MG63 (cell line): ENCODE measurements around the gene OR5T1. TPM values are rescaled to one million over a fixed set of nuclear protein-coding genes. Genes with fewer than 3 reads are reported as not detected.

ENCODE experiments used
- DNase-seq: peaks from one replicate; pipeline ENCODE4 v3.0.0-alpha.2; 2020
- H3K27me3 ChIP-seq: fragments of 250-450 bp; sonication (Bioruptor Pico); 2 replicates; pipeline ENCODE4 v1.5.1; 2020; ENCODE audit warnings: mild to moderate bottlenecking, moderate library complexity
- H3K36me3 ChIP-seq: fragments of 250-450 bp; sonication (Bioruptor Pico); 2 replicates; pipeline ENCODE4 v1.5.1; 2020; ENCODE audit warnings: mild to moderate bottlenecking, moderate library complexity
- H3K4me3 ChIP-seq: fragments of 250-450 bp; sonication (Bioruptor Pico); 2 replicates; pipeline ENCODE4 v1.5.1; 2020; ENCODE audit warnings: mild to moderate bottlenecking, moderate library complexity
- H3K9me3 ChIP-seq: fragments of 250-450 bp; sonication (Bioruptor Pico); 2 replicates; pipeline ENCODE4 v1.5.1; 2020; ENCODE audit warnings: mild to moderate bottlenecking, moderate library complexity
- total RNA-seq: library from RNA; depleted of rRNA; stranded (reverse); fragments of >200 nt; shearing (Covaris generic); gene quantifications from 2 replicates; pipeline ENCODE4 v1.2.3, GENCODE V29; 2014; ENCODE audit warnings: low replicate concordance; rRNA removed

Gene OR5T1
- not detected in 2 replicates for total RNA-seq

DNA sequence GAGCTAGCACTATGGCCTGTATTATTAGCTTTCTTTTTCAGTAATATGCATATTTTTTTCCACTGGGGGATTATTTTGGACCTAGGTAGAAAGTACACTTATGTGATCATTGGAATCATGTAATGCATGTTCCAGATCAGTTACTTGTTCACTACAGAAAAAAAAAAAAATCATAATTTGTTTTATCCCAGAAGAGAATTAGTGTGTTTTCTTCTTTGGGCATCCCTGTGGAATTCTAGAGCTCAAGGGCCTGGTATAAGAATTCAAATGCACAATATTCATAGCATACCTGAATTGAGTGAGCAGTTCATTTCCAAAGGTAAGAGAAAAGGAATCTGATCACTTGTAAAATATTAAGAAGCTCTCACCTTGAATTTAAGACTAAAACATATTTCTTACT lies at the start of gene OR5T1:
Gene OR5T1 (plus strand): TSS at position 301 of the 400 bp plus-strand sequence. CDS start 1,485 bp downstream, outside the sequence.
- H3K9me3 ChIP-seq, result no peaks in the 10 kb centered on the region
- DNase-seq, result no peak
- H3K4me3 ChIP-seq, result no peak within 1 kb of the TSS
- no peaks in the 10 kb centered on the region for H3K36me3 ChIP-seq
- no peaks in the 10 kb centered on the region for H3K27me3 ChIP-seq

DNA sequence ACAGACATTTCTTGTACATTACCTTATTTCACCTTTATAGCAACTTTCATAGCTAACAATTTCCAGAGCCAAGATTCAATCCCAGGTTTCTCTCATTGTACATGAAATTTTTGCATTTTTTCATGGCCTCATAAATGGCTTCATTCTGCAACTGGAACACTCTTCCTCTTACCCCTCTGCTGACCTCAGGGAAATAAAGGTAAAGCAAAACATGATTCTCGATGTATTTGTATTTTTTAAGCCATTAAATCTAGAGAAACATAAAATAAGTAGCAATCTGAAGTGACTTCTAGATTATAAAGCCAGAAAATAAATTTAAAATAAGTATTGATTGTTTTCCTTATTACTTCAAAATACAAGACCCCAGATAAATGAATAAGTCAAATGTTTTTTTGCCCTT lies 39.8 kb upstream of the OR5T1 start, which contains the start of gene OR5T2:
Gene OR5T2 (minus strand): TSS at position 101 of the 400 bp plus-strand sequence. CDS start 1,193 bp downstream, outside the sequence.
- H3K9me3 ChIP-seq, result no peaks in the 10 kb centered on the region
- H3K36me3 ChIP-seq, result no peaks in the 10 kb centered on the region
- DNase-seq, result no peak
- no peaks in the 10 kb centered on the region for H3K27me3 ChIP-seq
- no peak within 1 kb of the TSS for H3K4me3 ChIP-seq

GRCh38 chr11:56251954-56252353 lies 22.0 kb upstream of the OR5T1 start, which contains the start of gene OR5T3:
OR5T3 (plus strand) TSS chr11:56252254; CDS start chr11:56252254, 0 bp downstream.
- Histone ChIP-seq H3K36me3 (no peaks in the 10 kb centered on the region), H3K27me3 (no peaks in the 10 kb centered on the region), H3K4me3 (no peak within 1 kb of the TSS), H3K9me3 (no peaks in the 10 kb centered on the region)
- no peak for DNase-seq

DNA sequence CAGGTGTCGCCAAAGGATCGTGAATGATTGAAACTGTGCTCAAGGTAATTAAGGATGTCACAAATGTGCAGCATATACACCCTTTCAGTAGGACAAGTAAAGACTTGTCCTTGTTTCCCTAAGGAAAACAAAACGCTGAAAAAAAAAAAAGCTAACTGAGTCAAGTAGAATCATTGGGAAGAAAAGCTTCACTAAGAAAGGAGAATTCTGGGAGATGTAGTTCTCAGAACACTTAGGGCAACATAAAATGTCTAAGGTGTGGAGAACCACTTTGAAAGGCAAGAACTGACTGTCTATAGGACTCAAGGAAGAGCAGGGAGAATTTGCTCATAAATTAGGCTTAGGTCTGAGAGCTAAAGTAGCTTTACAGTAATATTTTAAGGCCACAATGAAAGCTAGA lies 2.9 kb upstream of the OR5T1 start:
- no peak overlapping the region for H3K4me3 ChIP-seq
- DNase-seq, result no peak
- no peaks in the 10 kb centered on the region for H3K36me3 ChIP-seq
- no peaks in the 10 kb centered on the region for H3K27me3 ChIP-seq
- H3K9me3 ChIP-seq, result no peaks in the 10 kb centered on the region

GRCh38 chr11:56292154-56292553 lies 18.2 kb downstream of the OR5T1 start, which contains the start of gene OR8H1:
OR8H1 (minus strand) TSS chr11:56292254; CDS start chr11:56291062, 1,192 bp downstream.
- Histone ChIP-seq H3K27me3 (no peaks in the 10 kb centered on the region), H3K36me3 (no peaks in the 10 kb centered on the region), H3K4me3 (no peak within 1 kb of the TSS), H3K9me3 (no peaks in the 10 kb centered on the region)
- no peak for DNase-seq

DNA sequence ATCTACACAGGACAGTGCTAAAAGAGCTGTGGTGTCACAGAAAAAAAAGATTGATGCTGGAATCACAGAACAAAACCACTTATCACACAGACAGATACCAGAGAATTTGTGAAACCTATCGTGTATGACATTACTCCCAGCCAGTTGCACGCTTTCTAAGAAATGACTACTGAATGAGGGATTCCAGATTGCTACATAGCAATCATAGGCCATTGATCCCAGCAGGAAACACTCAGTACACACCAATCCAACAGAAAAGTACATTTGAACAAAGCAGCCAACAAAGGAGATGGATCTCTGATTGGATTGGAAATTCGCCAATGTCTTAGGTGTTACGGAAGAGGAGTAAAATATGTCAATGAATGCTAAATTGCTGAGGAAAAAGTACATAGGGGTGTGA lies 22.9 kb downstream of the OR5T1 start:
- H3K9me3 ChIP-seq, result no peaks in the 10 kb centered on the region
- no peaks in the 10 kb centered on the region for H3K27me3 ChIP-seq
- DNase-seq, result no peak
- no peaks in the 10 kb centered on the region for H3K36me3 ChIP-seq
- H3K4me3 ChIP-seq, result no peak overlapping the region

DNA sequence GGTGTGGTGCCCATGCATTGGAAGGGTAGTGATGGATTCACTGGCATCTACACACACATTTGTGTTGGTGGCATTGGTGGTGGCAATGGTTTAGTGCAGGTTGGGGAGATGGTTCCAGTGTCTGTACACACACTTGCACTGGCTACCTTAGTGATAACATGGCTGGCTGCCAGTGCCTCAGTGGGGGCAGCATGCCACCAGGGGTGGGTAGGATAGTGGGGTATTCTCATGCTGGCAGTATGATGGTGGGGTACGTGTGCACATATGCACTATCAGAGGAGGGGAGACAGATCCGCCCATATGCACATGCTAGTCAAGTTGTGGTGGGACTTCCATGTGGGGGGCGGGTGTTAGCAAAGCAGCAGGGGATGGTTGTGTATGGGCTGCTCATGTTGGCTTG lies 33.9 kb downstream of the OR5T1 start:
- no peaks in the 10 kb centered on the region for H3K9me3 ChIP-seq
- DNase-seq, result no peak
- H3K4me3 ChIP-seq, result no peak overlapping the region
- H3K36me3 ChIP-seq, result no peaks in the 10 kb centered on the region
- no peaks in the 10 kb centered on the region for H3K27me3 ChIP-seq

DNA sequence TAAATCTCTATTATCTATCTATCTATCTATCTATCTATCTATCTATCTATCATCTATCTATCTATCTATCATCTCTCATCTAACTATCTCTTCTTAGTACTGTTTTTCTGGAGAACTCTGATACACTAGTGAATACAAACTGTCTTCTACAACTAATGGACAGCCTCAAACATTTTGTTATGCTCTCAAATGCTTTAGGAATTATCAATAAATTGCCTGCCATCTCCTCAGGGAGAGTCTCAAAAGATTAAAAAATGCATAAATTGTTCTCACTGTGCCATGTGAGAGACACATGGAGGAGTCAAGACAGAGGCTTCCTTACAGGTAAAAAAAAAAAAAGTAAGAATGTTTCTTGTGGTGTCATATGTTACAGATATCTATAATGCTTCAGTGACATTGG lies 40.9 kb downstream of the OR5T1 start, which contains the start of gene OR8K3:
Gene OR8K3 (plus strand): TSS at position 301 of the 400 bp plus-strand sequence. CDS start 3,163 bp downstream, outside the sequence.
- DNase-seq, result no peak
- H3K4me3 ChIP-seq, result no peak within 1 kb of the TSS
- H3K36me3 ChIP-seq, result no peaks in the 10 kb centered on the region
- no peaks in the 10 kb centered on the region for H3K9me3 ChIP-seq
- no peaks in the 10 kb centered on the region for H3K27me3 ChIP-seq

Other genes starting within 250 kb of the OR5T1 start
- not detected in 2 replicates for gene OR5AS1, start 246.5 kb upstream of the OR5T1 start, total RNA-seq
- gene OR8I2, start 180.8 kb upstream of the OR5T1 start, total RNA-seq, result not detected in 2 replicates
- not detected in 2 replicates for gene OR8H2, start 170.5 kb upstream of the OR5T1 start, total RNA-seq
- not detected in 2 replicates for gene OR8H3, start 151.8 kb upstream of the OR5T1 start, total RNA-seq
- not detected in 2 replicates for gene OR8J3, start 134.0 kb upstream of the OR5T1 start, total RNA-seq
- gene OR8K5, start 113.8 kb upstream of the OR5T1 start, total RNA-seq, result not detected in 2 replicates
- not detected in 2 replicates for gene OR5J2, start 97.5 kb upstream of the OR5T1 start, total RNA-seq
- not detected in 2 replicates for gene OR5T2, start 39.9 kb upstream of the OR5T1 start, total RNA-seq
- gene OR5T3, start 21.9 kb upstream of the OR5T1 start, total RNA-seq, result not detected in 2 replicates
- gene OR8H1, start 18.1 kb downstream of the OR5T1 start, total RNA-seq, result not detected in 2 replicates
- not detected in 2 replicates for gene OR8K3, start 41.0 kb downstream of the OR5T1 start, total RNA-seq
- gene OR8K1, start 71.9 kb downstream of the OR5T1 start, total RNA-seq, result not detected in 2 replicates
- gene OR8J1, start 80.1 kb downstream of the OR5T1 start, total RNA-seq, result not detected in 2 replicates
- gene OR8U1, start 101.5 kb downstream of the OR5T1 start, total RNA-seq, result not detected in 2 replicates
- not detected in 2 replicates for gene OR5AL1, start 138.5 kb downstream of the OR5T1 start, total RNA-seq
- gene OR5M3, start 199.2 kb downstream of the OR5T1 start, total RNA-seq, result not detected in 2 replicates
- not detected in 2 replicates for gene OR5M8, start 217.2 kb downstream of the OR5T1 start, total RNA-seq